ENCODE results near the gene RNF41. TPM values are rescaled to one million over a fixed set of nuclear protein-coding genes. Genes with fewer than 3 reads are reported as not detected.

The RNF41 gene
- total and polyA plus RNA-seq, 2 donors (not counting 3 experiments of a cell fraction or from before 2014, with no cell fraction given) = 88.3 to 203 TPM

DNA sequence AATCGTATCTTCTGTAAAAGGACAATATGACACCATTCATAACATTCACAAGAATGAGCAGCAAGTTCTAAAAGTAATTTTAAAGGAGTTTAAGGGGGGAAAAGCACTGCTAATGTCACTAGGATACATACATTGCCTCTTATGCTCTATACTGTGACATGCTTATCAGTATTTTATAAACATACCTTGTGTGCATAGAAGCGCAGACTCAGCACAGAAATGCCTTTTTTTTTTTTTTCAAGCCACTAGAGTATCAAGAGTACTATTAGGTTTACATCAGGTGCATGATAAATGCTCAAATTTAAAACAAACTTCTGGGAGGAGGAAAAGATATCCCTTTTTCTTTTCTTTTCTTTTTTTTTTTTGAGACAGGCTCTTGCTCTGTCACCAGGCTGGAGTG lies 18.9 kb downstream of the RNF41 start:
- H3K9me3 ChIP-seq (replicated peaks; ENCODE audit: control insufficient read depth, insufficient read depth, low read length) = no peaks in the 10 kb centered on the region
- FAIRE-seq (no peak), DNase-seq (ENCODE audit: low read depth, low spot score) (no peak)
- dilution Hi-C loops (cut with MboI; ENCODE audit: extremely low pct_ligation_motif_present, low sequenced_read_pairs) (no loop called here), intact Hi-C loops (cut with micrococcal nuclease) (no loop called here)
- H3K4me3 ChIP-seq (replicated peaks in 1 of 3; ENCODE audit: insufficient read depth in 1 of 3, low read depth in 1 of 3, low read length in 3 of 3) = no peak overlapping the region
- H3K4me1 ChIP-seq (ENCODE audit: control insufficient read depth, extremely low read depth, insufficient read depth, low read length) = peaks cover 31% of the 10 kb centered on the region
- BruUV-seq (replicated peaks) = no TSS peak
- H3K79me2 ChIP-seq (ENCODE audit: control insufficient read depth, insufficient read depth, low read length) = no peaks in the 10 kb centered on the region
- no peaks in the 10 kb centered on the region for H4K20me1 ChIP-seq (replicated peaks; ENCODE audit: control insufficient read depth, extremely low read depth, insufficient read depth, low read length)
- no peak overlapping the region for H3K4me2 ChIP-seq (ENCODE audit: insufficient read depth, low read length)
- H3K9me1 ChIP-seq (replicated peaks; ENCODE audit: control insufficient read depth, extremely low read depth, insufficient read depth, low read length) = no peaks in the 10 kb centered on the region
- ChIA-PET POLR2A (interaction anchor here (2.3 kb wide), 1 partner anchor 19 kb away, joined by 10 read pairs; the partner anchor contains the start of gene RNF41), CTCF (interaction anchor here (0.8 to 8.5 kb wide), 5 partner anchors 10 to 55 kb away, joined by 3 to 54 read pairs (median 3); partner anchors contain the start of genes ANKRD52, RNF41 and SMARCC2)
- H3K9ac ChIP-seq (replicated peaks; ENCODE audit: extremely low read depth, insufficient read depth, low read length) = no peak overlapping the region
- H3K27ac ChIP-seq (ENCODE audit: insufficient read depth, low read depth, low read length) = no peak overlapping the region
- no peak overlapping the region for H2AFZ ChIP-seq (ENCODE audit: low read depth, low read length)
- no peak for TF ChIP-seq MAX (IDR thresholded peaks at IDR 0.05; ENCODE audit: insufficient read depth, insufficient read length)
- H3K27me3 ChIP-seq (ENCODE audit: control insufficient read depth in 2 of 2, insufficient read depth in 2 of 2, low read length in 2 of 2) = no peaks in the 10 kb centered on the region
- peaks cover 9 to 25% of the 10 kb centered on the region in 2 experiments for H3K36me3 ChIP-seq (ENCODE audit: control insufficient read depth in 2 of 2, extremely low read depth in 1 of 2, insufficient read depth in 2 of 2, low read length in 2 of 2)

- no TSS peak for BruUV-seq (replicated peaks)
- Histone ChIP-seq H3K9me1 (replicated peaks; ENCODE audit: control insufficient read depth, extremely low read depth, insufficient read depth, low read length) (no peaks in the 10 kb centered on the region), H3K4me2 (ENCODE audit: insufficient read depth, low read length) (peak overlapping the region; percentile 19), H3K36me3 (ENCODE audit: control insufficient read depth in 2 of 2, extremely low read depth in 1 of 2, insufficient read depth in 2 of 2, low read length in 2 of 2) (peaks cover 6 to 20% of the 10 kb centered on the region in 2 experiments), H2AFZ (ENCODE audit: low read depth, low read length) (no peak overlapping the region), H3K27ac (ENCODE audit: insufficient read depth, low read depth, low read length) (no peak overlapping the region), H3K9ac (replicated peaks; ENCODE audit: extremely low read depth, insufficient read depth, low read length) (no peak overlapping the region), H3K9me3 (replicated peaks; ENCODE audit: control insufficient read depth, insufficient read depth, low read length) (no peaks in the 10 kb centered on the region), H3K4me3 (replicated peaks in 1 of 3; ENCODE audit: insufficient read depth in 1 of 3, low read depth in 1 of 3, low read length in 3 of 3) (no peak overlapping the region), H4K20me1 (replicated peaks; ENCODE audit: control insufficient read depth, extremely low read depth, insufficient read depth, low read length) (no peaks in the 10 kb centered on the region), H3K4me1 (ENCODE audit: control insufficient read depth, extremely low read depth, insufficient read depth, low read length) (peaks cover 35% of the 10 kb centered on the region), H3K79me2 (ENCODE audit: control insufficient read depth, insufficient read depth, low read length) (no peaks in the 10 kb centered on the region), H3K27me3 (ENCODE audit: control insufficient read depth in 2 of 2, insufficient read depth in 2 of 2, low read length in 2 of 2) (no peaks in the 10 kb centered on the region)
- intact Hi-C loops (cut with micrococcal nuclease) = no loop called here
- ChIA-PET POLR2A (interaction anchor here (2.3 kb wide), 1 partner anchor 19 kb away, joined by 10 read pairs; the partner anchor contains the start of gene RNF41), CTCF (interaction anchor here (0.8 to 8.5 kb wide), 5 partner anchors 10 to 56 kb away, joined by 3 to 54 read pairs (median 3); partner anchors contain the start of genes ANKRD52, RNF41 and SMARCC2)
- dilution Hi-C loops (cut with MboI; ENCODE audit: extremely low pct_ligation_motif_present, low sequenced_read_pairs) = no loop called here
- FAIRE-seq = no peak
- TF ChIP-seq GATA2 (IDR thresholded peaks at IDR 0.05; ENCODE audit: insufficient read depth, insufficient read length, low read depth, low read length) (no peak), MAX (IDR thresholded peaks at IDR 0.05; ENCODE audit: insufficient read depth, insufficient read length) (no peak), FOS (IDR thresholded peaks at IDR 0.05; ENCODE audit: borderline replicate concordance, insufficient read depth, low read length) (no peak), POLR2AphosphoS5 (IDR thresholded peaks at IDR 0.05; ENCODE audit: insufficient read depth, low read depth, low read length) (no peak), POLR2A (IDR thresholded peaks at IDR 0.05; ENCODE audit: low read depth, low read length) (no peak), MYC (IDR thresholded peaks at IDR 0.05; ENCODE audit: low read depth, low read length) (no peak), EZH2 (IDR thresholded peaks at IDR 0.05; ENCODE audit: borderline replicate concordance, low read depth, low read length, severe bottlenecking) (no peak), JUN (IDR thresholded peaks at IDR 0.05; ENCODE audit: borderline replicate concordance, insufficient read depth, insufficient read length, low read depth) (no peak)
- TF ChIP-seq, protein P1, sequence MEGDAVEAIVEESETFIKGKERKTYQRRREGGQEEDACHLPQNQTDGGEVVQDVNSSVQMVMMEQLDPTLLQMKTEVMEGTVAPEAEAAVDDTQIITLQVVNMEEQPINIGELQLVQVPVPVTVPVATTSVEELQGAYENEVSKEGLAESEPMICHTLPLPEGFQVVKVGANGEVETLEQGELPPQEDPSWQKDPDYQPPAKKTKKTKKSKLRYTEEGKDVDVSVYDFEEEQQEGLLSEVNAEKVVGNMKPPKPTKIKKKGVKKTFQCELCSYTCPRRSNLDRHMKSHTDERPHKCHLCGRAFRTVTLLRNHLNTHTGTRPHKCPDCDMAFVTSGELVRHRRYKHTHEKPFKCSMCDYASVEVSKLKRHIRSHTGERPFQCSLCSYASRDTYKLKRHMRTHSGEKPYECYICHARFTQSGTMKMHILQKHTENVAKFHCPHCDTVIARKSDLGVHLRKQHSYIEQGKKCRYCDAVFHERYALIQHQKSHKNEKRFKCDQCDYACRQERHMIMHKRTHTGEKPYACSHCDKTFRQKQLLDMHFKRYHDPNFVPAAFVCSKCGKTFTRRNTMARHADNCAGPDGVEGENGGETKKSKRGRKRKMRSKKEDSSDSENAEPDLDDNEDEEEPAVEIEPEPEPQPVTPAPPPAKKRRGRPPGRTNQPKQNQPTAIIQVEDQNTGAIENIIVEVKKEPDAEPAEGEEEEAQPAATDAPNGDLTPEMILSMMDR (IDR thresholded peaks at IDR 0.05; ENCODE audit: extremely low read depth in 1 of 2, insufficient read depth in 1 of 2, low read depth in 1 of 2, low read length in 2 of 2) = no peak
- DNase-seq (ENCODE audit: low read depth, low spot score) = peak; percentile 41
Observed at GRCh38 chr12:56202366-56202765, 19.4 kb downstream of the RNF41 start.

All from endothelial cell of umbilical vein (primary cell).